ENCODE data around the gene SLC22A4.

The SLC22A4 gene

GRCh38 chr5:132319975-132320374 lies 25.8 kb downstream of the SLC22A4 start:
- Histone ChIP-seq H3K4me3 (no peak overlapping the region), H3K27ac (no peak overlapping the region)

DNA sequence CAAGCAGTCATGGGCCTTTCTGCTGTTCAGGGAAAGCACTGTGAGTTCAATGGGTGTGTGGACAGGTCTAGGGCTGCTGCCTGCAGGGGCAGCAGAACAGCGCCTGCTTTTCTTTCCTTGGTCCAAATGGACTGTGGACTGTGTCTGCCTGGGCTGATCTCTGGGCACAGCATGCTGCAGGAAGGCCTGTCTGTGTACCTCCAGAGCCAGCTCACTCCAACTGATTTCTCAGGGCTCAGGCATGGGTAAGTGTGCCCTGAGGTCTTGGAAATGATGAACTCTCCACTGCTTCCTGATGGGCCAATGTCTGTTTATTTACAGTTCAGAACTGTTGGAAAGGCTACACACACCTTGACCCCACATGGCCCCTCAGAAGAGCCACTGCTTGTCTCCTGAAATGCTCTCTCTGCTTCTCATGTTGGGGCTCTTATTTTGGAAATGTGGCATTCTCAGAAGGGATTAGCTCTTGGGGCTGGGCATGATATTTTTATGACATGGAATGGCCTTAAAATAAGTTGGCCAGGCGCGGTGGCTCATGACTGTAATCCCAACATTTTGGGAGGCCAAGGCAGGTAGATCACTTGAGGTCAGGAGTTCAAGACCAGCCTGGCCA lies 27.0 kb downstream of the SLC22A4 start:
- H3K27ac ChIP-seq: peak overlapping the region in 1 of 21 experiments; percentile 16
- no peak overlapping the region for H3K4me3 ChIP-seq

GRCh38 chr5:132322266-132322665 lies 28.1 kb downstream of the SLC22A4 start:
- no peak overlapping the region for H3K4me3 ChIP-seq
- H3K27ac ChIP-seq: no peak overlapping the region

- H3K27ac ChIP-seq: no peak overlapping the region
- H3K4me3 ChIP-seq: no peak overlapping the region
Measured at GRCh38 chr5:132323202-132323601, 29.0 kb downstream of the SLC22A4 start.

- Histone ChIP-seq H3K4me3 (no peak overlapping the region), H3K27ac (no peak overlapping the region)
Measured at GRCh38 chr5:132325691-132326090, 31.5 kb downstream of the SLC22A4 start.

GRCh38 chr5:132327252-132327955 lies 33.2 kb downstream of the SLC22A4 start:
- Histone ChIP-seq H3K27ac (peak overlapping the region in 4 of 21 experiments; percentile 6 to 74 (median 31)), H3K4me3 (no peak overlapping the region)

DNA sequence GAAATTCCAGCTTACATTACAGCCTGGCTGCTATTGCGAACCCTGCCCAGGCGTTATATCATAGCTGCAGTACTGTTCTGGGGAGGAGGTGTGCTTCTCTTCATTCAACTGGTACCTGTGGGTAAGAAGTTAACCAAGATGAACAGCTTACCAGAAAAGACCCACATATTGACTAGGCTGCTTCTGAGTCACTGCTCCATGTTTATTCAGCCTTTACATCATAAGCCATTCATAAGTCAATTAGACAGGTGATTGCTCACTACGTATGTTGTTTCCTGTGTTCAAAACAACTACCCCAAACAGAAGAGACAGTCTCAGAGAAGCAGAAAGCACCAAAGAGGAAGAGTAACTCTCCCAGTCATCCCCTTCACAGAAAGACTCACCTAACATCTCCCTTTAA lies 40.6 kb downstream of the SLC22A4 start:
- Histone ChIP-seq H3K27ac (peak overlapping the region in 1 of 21 experiments; percentile 22), H3K4me3 (no peak overlapping the region)

- no peak overlapping the region for H3K27ac ChIP-seq
Measured at GRCh38 chr5:132335402-132335801, 41.2 kb downstream of the SLC22A4 start.

DNA sequence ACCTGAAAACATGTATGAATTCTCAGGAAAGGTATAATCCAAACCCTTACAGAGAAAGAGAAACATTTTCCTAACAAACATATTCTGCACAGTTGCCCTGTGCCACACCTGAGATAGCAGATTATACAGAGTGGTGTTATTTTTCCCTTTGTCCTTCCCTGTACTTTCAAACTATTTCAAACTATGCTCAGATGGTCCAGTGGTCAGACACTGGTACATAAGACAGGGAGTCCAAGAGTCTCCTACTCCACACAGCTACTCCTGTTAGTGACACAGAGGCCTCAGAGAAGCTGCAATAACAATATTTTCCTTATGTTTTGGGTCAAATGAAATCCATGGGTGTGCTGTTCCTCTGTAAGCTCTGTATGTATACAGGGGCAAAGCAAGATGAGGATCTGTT lies 45.3 kb downstream of the SLC22A4 start:
- Histone ChIP-seq H3K27ac (no peak overlapping the region), H3K4me3 (no peak overlapping the region)

More at GRCh38 chr5:132335402-132335801, 41.2 kb downstream of the SLC22A4 start:
- H3K4me3 ChIP-seq: no peak overlapping the region

GRCh38 chr5:132342291-132343180 lies 48.3 kb downstream of the SLC22A4 start:
- Histone ChIP-seq H3K27ac (no peak overlapping the region), H3K4me3 (no peak overlapping the region)

DNA sequence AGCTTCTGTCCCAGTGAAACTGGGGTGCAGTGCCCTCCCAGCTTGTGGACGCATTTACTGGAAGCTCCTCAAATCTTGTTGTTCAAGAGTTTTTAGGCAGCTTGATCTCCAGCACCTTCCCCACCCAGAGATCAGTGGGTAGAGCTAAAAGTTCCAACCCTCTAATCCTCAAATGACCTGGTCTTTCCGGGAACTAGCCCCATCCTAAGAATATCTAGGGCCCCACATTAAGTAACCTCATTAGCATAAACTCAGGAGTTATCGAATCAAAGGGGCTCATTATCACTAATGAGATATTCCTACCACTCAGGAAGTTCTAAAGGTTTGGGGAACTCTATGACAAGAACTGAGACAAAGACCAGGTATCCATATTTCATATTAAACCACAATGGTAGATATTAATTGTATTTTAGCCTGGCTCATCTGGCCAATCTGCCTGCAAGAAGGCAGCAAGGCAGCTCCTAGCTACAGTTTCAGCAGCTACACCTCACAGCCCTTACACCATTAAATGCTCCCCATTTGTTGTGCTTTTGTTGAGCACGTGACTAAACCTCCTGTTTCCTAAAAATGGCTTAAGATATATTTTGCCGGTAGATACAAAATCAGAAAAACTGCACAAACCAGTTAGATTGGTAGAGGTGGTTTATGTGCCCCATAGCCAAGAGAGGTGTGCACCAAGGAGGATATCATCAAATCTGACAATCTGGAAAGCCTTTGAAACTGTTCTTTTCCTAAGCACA lies 50.8 kb downstream of the SLC22A4 start:
- H3K4me3 ChIP-seq: no peak overlapping the region
- no peak overlapping the region for H3K27ac ChIP-seq

- no peak overlapping the region for H3K27ac ChIP-seq
- no peak overlapping the region for H3K4me3 ChIP-seq
Measured at GRCh38 chr5:132353486-132353995, 59.3 kb downstream of the SLC22A4 start.

- H3K27ac ChIP-seq: no peak overlapping the region
- no peak overlapping the region for H3K4me3 ChIP-seq
Measured at GRCh38 chr5:132354381-132355139, 60.4 kb downstream of the SLC22A4 start.

- no peak overlapping the region for H3K4me3 ChIP-seq
- no peak overlapping the region for H3K27ac ChIP-seq
Measured at GRCh38 chr5:132355140-132355765, 61.1 kb downstream of the SLC22A4 start.

- Histone ChIP-seq H3K4me3 (no peak overlapping the region), H3K27ac (no peak overlapping the region)
Measured at GRCh38 chr5:132358775-132359174, 64.6 kb downstream of the SLC22A4 start.

GRCh38 chr5:132362086-132362485 lies 67.9 kb downstream of the SLC22A4 start:
- no peak overlapping the region for H3K4me3 ChIP-seq

DNA sequence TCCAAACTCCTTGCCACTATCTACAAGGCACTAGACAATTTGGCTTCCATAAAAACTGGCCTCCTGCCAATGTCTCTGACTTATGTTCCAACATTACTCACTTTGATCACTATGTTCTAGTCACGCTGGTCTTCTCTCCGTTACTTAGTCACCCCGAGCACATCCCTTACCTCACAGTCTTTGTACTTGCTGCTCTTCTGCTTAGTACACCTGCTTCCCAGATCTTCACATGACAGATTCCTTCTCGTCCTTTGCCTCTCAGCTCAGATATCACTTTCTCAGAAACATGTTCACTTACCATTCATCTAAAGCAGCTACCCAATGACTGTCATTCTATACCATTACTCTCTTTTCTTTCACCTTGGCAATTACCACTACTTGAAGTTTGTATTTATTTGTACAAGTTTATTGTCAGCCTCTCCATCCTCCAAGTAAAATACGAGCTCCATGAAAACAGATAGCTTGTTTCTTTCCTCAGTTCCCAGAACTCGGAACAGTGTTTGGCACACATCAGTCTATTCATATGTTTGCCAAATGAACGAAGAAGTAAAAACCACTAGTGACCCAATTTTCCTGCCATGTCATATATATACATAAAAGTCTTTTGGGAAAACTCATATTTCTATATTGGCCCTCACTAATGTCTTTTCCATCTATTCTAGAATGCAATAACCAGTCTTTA lies 69.4 kb downstream of the SLC22A4 start:
- Histone ChIP-seq H3K4me3 (no peak overlapping the region), H3K27ac (peak overlapping the region in 1 of 21 experiments; percentile 12)

More at GRCh38 chr5:132362086-132362485, 67.9 kb downstream of the SLC22A4 start:
- H3K27ac ChIP-seq: no peak overlapping the region

DNA sequence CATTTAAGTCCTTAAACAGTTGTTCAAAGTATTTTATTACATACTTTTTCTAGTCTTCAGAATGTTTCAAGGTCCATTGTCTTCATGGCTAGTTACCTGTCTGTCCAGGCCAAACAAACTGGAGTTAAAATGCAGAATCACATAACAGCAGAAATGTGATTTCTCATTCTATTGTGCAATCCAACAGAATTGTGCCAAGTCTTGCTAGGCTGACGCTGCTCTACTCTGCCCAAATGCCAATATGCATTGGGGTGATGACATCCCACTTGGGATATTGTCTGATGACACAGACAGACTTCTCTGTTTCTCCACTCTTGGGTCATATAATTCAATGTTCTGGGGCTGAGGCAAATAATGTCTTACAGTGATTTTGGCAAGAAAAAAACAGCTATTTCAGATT lies 70.1 kb downstream of the SLC22A4 start:
- peak overlapping the region in 2 of 21 experiments; percentile 36 to 42 for H3K27ac ChIP-seq
- H3K4me3 ChIP-seq: no peak overlapping the region
